ENCODE measurements around the gene ATP1A3. TPM values are rescaled to one million over a fixed set of nuclear protein-coding genes. Genes with fewer than 3 reads are reported as not detected.

ATP1A3 gene
- total RNA-seq, 4 donors from 2014 or later: not detected

DNA sequence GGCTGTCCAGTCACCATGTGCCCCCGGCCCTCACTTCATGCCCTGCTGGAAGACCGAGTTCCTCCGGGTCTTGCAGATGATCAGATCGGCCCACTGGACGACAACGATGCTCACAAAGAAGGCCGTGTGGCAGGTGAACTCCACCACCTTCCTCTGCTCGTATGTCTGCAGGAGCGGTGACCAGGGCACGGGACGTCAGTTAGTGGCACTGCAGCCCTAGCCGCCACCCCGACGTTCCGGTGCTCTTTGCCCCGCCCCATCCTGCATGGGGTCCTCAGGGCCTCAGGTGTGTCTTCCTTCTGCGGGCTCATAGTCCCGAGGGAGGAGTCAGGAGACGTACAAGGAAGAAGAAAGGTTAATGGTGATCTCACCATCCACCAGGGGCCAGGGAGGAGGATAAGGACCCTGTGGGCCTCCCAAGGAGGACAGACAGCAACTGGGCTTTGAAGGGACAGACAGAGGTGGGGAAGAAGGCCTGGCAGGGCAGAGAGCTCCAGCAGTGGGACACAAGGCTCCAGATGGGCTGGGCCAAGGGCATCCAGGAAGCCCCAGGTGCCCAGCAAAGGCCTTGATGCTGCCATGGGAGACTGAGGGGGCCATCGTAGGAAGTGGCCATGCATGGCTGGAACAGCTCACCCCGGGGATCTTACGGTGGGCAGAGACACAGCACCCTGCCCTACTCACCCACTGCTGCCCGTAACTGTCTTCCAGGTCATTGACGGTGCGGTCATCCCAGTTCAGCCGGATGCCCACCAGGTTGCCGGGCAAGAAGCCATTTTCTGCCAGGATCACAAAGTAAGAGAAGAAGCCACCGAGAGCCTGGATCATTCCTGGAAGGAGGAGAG lies 25.1 kb downstream of the ATP1A3 start:
- TF ChIP-seq, protein P1, sequence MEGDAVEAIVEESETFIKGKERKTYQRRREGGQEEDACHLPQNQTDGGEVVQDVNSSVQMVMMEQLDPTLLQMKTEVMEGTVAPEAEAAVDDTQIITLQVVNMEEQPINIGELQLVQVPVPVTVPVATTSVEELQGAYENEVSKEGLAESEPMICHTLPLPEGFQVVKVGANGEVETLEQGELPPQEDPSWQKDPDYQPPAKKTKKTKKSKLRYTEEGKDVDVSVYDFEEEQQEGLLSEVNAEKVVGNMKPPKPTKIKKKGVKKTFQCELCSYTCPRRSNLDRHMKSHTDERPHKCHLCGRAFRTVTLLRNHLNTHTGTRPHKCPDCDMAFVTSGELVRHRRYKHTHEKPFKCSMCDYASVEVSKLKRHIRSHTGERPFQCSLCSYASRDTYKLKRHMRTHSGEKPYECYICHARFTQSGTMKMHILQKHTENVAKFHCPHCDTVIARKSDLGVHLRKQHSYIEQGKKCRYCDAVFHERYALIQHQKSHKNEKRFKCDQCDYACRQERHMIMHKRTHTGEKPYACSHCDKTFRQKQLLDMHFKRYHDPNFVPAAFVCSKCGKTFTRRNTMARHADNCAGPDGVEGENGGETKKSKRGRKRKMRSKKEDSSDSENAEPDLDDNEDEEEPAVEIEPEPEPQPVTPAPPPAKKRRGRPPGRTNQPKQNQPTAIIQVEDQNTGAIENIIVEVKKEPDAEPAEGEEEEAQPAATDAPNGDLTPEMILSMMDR (IDR thresholded peaks at IDR 0.05): no peak
- TF ChIP-seq POLR2A (IDR thresholded peaks at IDR 0.05): no peak
- no peak for DNase-seq (ENCODE audit: low spot score in 2 of 2)

GRCh38 chr19:41967054-41967783 lies 26.8 kb downstream of the ATP1A3 start:
- 70% methylated on average over 25 to 26 of the region's 26 CpGs for WGBS, 2 donors
- DNase-seq (ENCODE audit: low spot score in 2 of 2): no peak
- TF ChIP-seq, protein P1 (IDR thresholded peaks at IDR 0.05): no peak
- TF ChIP-seq POLR2A (IDR thresholded peaks at IDR 0.05): no peak
- intact Hi-C loops (cut with DNase I; ENCODE audit: low total_unique reads): no loop called here
- no peak overlapping the region for H3K4me3 ChIP-seq (ENCODE audit: low read depth, poor library complexity, severe bottlenecking)

More for the DNA sequence above, 25.1 kb downstream of the ATP1A3 start:
- WGBS, 2 donors: 79% methylated on average over 27 to 28 of the region's 28 CpGs
- intact Hi-C loops (cut with DNase I; ENCODE audit: low total_unique reads): no loop called here
- no peak overlapping the region for H3K4me3 ChIP-seq (ENCODE audit: low read depth, poor library complexity, severe bottlenecking)

- WGBS, 2 donors: 64 to 72% methylated on average over 5 of the region's 5 CpGs
- intact Hi-C loops (cut with DNase I; ENCODE audit: low total_unique reads): no loop called here
These were observed 28.9 kb downstream of the ATP1A3 start for GRCh38 chr19:41965106-41965505.

GRCh38 chr19:41960973-41961372 lies 33.1 kb downstream of the ATP1A3 start:
- intact Hi-C loops (cut with DNase I; ENCODE audit: low total_unique reads): no loop called here
- no peak for DNase-seq (ENCODE audit: low spot score in 2 of 2)
- WGBS, 2 donors: 94 to 98% methylated on average over 5 of the region's 5 CpGs
- no peak overlapping the region for H3K4me3 ChIP-seq (ENCODE audit: low read depth, poor library complexity, severe bottlenecking)
- TF ChIP-seq, protein P1 (IDR thresholded peaks at IDR 0.05): no peak
- no peak for TF ChIP-seq POLR2A (IDR thresholded peaks at IDR 0.05)

More at GRCh38 chr19:41965106-41965505, 28.9 kb downstream of the ATP1A3 start:
- H3K4me3 ChIP-seq (ENCODE audit: low read depth, poor library complexity, severe bottlenecking): no peak overlapping the region
- no peak for DNase-seq (ENCODE audit: low spot score in 2 of 2)
- TF ChIP-seq, protein P1 (IDR thresholded peaks at IDR 0.05): no peak
- no peak for TF ChIP-seq POLR2A (IDR thresholded peaks at IDR 0.05)

DNA sequence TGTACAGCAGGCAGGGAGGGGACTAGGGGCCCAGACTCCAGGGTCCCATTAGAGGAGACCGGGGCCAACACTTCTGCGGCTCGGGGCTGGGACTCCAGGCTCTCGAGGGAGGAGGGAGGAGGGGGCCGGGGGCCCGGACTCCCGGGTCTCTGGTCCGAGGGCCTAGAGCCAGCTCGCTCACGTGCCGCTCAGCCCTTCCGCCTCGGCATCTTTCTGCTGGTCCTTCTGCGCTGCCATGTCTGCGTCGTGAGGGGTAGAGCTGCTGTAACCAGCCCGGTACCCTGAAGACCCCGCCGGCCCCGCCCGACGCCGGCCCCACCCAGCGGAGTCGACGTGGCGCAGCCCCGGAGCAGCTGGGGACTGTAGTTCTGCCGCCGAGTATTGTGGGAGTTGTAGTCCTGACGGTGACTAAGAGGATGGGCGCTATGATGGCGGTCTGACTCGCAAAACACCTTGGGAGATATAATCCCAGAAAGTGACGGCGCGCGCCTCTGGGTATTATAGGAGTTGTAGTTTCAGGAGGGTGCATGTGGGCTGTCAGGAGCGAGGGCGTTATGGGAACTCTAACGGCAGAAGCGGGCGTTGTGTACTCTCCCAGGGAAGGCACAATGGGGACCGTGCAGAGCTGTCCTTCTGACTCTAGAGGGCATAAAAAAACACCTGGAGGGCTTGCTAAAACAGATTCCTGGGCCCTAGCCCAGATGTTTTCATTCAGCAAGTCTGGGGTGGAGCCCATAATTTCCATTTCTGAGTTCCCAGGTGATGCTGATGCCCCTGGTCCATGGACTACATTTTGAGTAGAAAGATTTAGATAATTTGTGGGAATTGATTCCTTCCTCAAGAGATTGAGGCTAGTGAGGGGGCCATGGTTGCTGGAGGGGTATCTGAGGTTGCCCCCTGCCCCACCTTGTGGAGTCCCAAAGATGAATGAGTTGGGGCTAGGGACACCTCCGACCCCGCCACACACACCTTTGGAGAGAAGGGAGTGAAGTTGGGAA lies 34.7 kb downstream of the ATP1A3 start, which contains the start of gene RABAC1:
Gene RABAC1, minus strand, starts transcription at position 266 of the 998 bp plus-strand sequence. Its CDS starts 29 bp downstream, at position 237.
- intact Hi-C loops (cut with DNase I; ENCODE audit: low total_unique reads): no loop called here

More for the DNA sequence above, 34.7 kb downstream of the ATP1A3 start, which contains the start of gene RABAC1:
- 10 to 12% methylated on average over 18 to 19 of the region's 46 CpGs for WGBS, 2 donors
- peak; percentile 86 to 97 for DNase-seq (ENCODE audit: low spot score in 2 of 2)
- peak within 1 kb of the TSS; percentile 89 for H3K4me3 ChIP-seq (ENCODE audit: low read depth, poor library complexity, severe bottlenecking)
- TF ChIP-seq, protein P1 (IDR thresholded peaks at IDR 0.05): no peak
- TF ChIP-seq POLR2A (IDR thresholded peaks at IDR 0.05): no peak

Data from lower leg skin (tissue), 4 donors.